OCI-LY7 (cell line): ENCODE measurements around the gene FDX2. TPM values are rescaled to one million over a fixed set of nuclear protein-coding genes. Genes with fewer than 3 reads are reported as not detected.

ENCODE experiments used
- BruUV-seq: library from RNA; stranded (reverse); fragments of 400-500 nt; replicated peaks from 2 replicates; lab custom pipeline; 2021; lab: Mats Ljungman, UMichigan
- CTCF ChIA-PET: fragments of 300-600 bp; sonication (Branson Sonifier 250); formaldehyde crosslinking; loops from one replicate; lab custom pipeline; 2022; ENCODE audit warnings: antibody characterized with exemption; ENCODE audit not compliant: unreplicated experiment; lab: Charles Lee
- POLR2A ChIA-PET: fragments of 300-600 bp; sonication (Branson Sonifier 250); formaldehyde crosslinking; loops from one replicate; lab custom pipeline; 2022; ENCODE audit warnings: antibody characterized with exemption; lab: Charles Lee
- DNase-seq: peaks from one replicate; pipeline ENCODE4 v3.0.0-alpha.2; 2015; ENCODE audit warnings: low spot score
- H2AFZ ChIP-seq: fragments of 200-600 bp; sonication (generic), shearing (Covaris generic); 2 replicates; pipeline ENCODE4 v1.6.1; 2014; ENCODE audit warnings: mild to moderate bottlenecking, antibody characterized with exemption, low read length, moderate library complexity
- H3K27ac ChIP-seq: fragments of 200-600 bp; sonication (generic); 2 replicates; pipeline ENCODE4 v1.5.1; 2014; ENCODE audit warnings: mixed run types, low read depth, mild to moderate bottlenecking, moderate library complexity, low read length, inconsistent platforms; ENCODE audit not compliant: poor library complexity, severe bottlenecking
- H3K36me3 ChIP-seq: fragments of 200-600 bp; sonication (generic); 2 replicates; pipeline ENCODE4 v1.6.1; 2014; ENCODE audit warnings: mild to moderate bottlenecking, antibody characterized with exemption, low read length, moderate library complexity, mixed read lengths; ENCODE audit not compliant: insufficient read depth
- H3K4me1 ChIP-seq: fragments of 200-600 bp; sonication (generic); 2 replicates; pipeline ENCODE4 v1.5.1; 2014; ENCODE audit warnings: mild to moderate bottlenecking, low read length; ENCODE audit not compliant: insufficient read depth, poor library complexity, severe bottlenecking
- H3K4me2 ChIP-seq: fragments of 200-600 bp; sonication (generic); 2 replicates; pipeline ENCODE4 v1.6.1; 2014; ENCODE audit warnings: mild to moderate bottlenecking, low read length
- H3K4me3 ChIP-seq: fragments of 200-600 bp; sonication (generic); 2 replicates; pipeline ENCODE4 v1.5.1; 2014; ENCODE audit warnings: mild to moderate bottlenecking, low read depth, low read length; ENCODE audit not compliant: poor library complexity, severe bottlenecking
- H3K79me2 ChIP-seq: fragments of 200-600 bp; sonication (generic); 2 replicates; pipeline ENCODE4 v1.6.1; 2016; ENCODE audit warnings: low read depth, mild to moderate bottlenecking, low read length, moderate library complexity, mixed read lengths; ENCODE audit not compliant: insufficient read depth
- H3K9me2 ChIP-seq: fragments of 200-600 bp; sonication (generic); 2 replicates; pipeline ENCODE4 v1.6.1; 2016; ENCODE audit warnings: mild to moderate bottlenecking, low read length, mixed read lengths; ENCODE audit not compliant: insufficient read depth
- H3K9me3 ChIP-seq: fragments of 200-600 bp; sonication (generic); 2 replicates; pipeline ENCODE4 v1.6.1; 2014; ENCODE audit warnings: mild to moderate bottlenecking, mixed run types, low read length, mixed read lengths
- H4K20me1 ChIP-seq: fragments of 200-600 bp; sonication (generic); 2 replicates; pipeline ENCODE4 v1.6.1; 2014; ENCODE audit warnings: mild to moderate bottlenecking, antibody characterized with exemption, low read length, moderate library complexity, mixed read lengths; ENCODE audit not compliant: insufficient read depth
- CTCF ChIP-seq: fragments of 200-600 bp; sonication (generic); conservative IDR thresholded peaks from 2 replicates; pipeline ENCODE4 v1.5.1; 2014; ENCODE audit warnings: mild to moderate bottlenecking, antibody characterized with exemption, low read length, moderate library complexity, mixed read lengths
- EZH2phosphoT487 ChIP-seq: fragments of 200-600 bp; sonication (generic); IDR thresholded peaks from 2 replicates; pipeline ENCODE4 v1.6.1; 2018; ENCODE audit warnings: low read depth, borderline replicate concordance, mild to moderate bottlenecking, mixed run types, antibody characterized with exemption, low read length, moderate library complexity, mixed read lengths
- intact Hi-C: fragments of 100-400 bp; cut with micrococcal nuclease; formaldehyde crosslinking; loops from one replicate; pipeline ENCODE4 v1.10.0; 2022; ENCODE audit not compliant: unreplicated experiment
- total RNA-seq, 2 experiments: library from RNA; depleted of rRNA in 1 of 2; stranded (reverse); fragments of >200 nt in 1 of 2; shearing (Covaris generic) in 1 of 2; gene quantifications; 2 replicates each; pipeline ENCODE4 v1.2.3, GENCODE V29; 2014 to 2022

Gene FDX2
- total RNA-seq, 2 experiments from 2014 or later: 17.1 to 17.2 TPM

DNA sequence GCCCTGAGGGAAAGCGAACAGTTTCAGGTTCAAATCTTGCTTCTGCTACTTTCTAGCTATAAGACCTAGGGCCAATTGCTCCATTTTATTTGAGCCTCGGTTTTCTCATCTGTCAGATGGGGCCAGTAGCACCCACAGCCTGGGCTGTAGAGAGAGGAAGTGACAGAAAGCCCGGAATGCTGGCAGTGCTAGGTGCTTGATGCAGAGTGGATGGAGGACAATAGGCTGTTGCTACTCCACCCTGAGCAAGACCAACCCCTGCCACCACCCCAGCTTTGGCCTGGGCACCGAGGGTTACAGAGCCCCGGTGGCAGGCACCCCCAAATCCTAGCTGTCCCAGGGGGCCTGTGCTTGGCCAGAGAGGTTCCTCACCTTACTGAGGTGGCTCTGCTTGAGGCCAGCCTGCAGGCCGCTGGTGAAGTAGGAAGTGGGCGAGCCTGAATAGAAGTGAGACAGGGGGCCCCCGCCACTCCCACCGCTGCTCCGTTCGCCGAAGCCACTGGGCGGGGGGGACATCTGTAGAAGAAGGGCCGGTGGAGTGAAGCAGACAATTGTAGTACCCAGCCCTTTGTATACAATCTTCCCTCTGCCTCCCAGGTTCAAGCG, 2.1 kb upstream of the FDX2 start:
- TF ChIP-seq EZH2phosphoT487: no peak
- no peak for TF ChIP-seq CTCF
- peaks cover 13% of the 10 kb centered on the region for H3K4me1 ChIP-seq
- no peak overlapping the region for H3K4me2 ChIP-seq
- CTCF ChIA-PET: no interaction called here
- H3K36me3 ChIP-seq: peaks cover 76% of the 10 kb centered on the region
- no peaks in the 10 kb centered on the region for H3K79me2 ChIP-seq
- no peaks in the 10 kb centered on the region for H3K9me3 ChIP-seq
- no peak overlapping the region for H2AFZ ChIP-seq
- no peaks in the 10 kb centered on the region for H4K20me1 ChIP-seq
- H3K4me3 ChIP-seq: no peak overlapping the region
- H3K9me2 ChIP-seq: no peaks in the 10 kb centered on the region
- no peak for DNase-seq
- no peak overlapping the region for H3K27ac ChIP-seq
- intact Hi-C loops: loop anchor here (2.0 kb wide), 1 partner anchor 35 kb away; no protein-coding TSS in a partner anchor
- BruUV-seq: no TSS peak
- POLR2A ChIA-PET: no interaction called here

GRCh38 chr19:10317045-10317856, 1.4 kb upstream of the FDX2 start:
- no TSS peak for BruUV-seq
- Histone ChIP-seq H4K20me1 (no peaks in the 10 kb centered on the region), H3K4me1 (peaks cover 13% of the 10 kb centered on the region), H3K79me2 (no peaks in the 10 kb centered on the region), H3K9me2 (no peaks in the 10 kb centered on the region), H3K9me3 (no peaks in the 10 kb centered on the region), H3K4me3 (no peak overlapping the region), H3K4me2 (no peak overlapping the region), H3K27ac (no peak overlapping the region), H3K36me3 (peaks cover 73% of the 10 kb centered on the region), H2AFZ (no peak overlapping the region)
- intact Hi-C loops: no loop called here
- TF ChIP-seq CTCF (no peak), EZH2phosphoT487 (no peak)
- CTCF ChIA-PET: no interaction called here
- DNase-seq: no peak
- POLR2A ChIA-PET: no interaction called here
